ENCODE measurements around the gene DDAH1. TPM values are rescaled to one million over a fixed set of nuclear protein-coding genes. Genes with fewer than 3 reads are reported as not detected.

The DDAH1 gene
- total and polyA plus RNA-seq, 2 donors (not counting 3 experiments of a cell fraction or from before 2014, with no cell fraction given): 44.0 to 75.2 TPM

DNA sequence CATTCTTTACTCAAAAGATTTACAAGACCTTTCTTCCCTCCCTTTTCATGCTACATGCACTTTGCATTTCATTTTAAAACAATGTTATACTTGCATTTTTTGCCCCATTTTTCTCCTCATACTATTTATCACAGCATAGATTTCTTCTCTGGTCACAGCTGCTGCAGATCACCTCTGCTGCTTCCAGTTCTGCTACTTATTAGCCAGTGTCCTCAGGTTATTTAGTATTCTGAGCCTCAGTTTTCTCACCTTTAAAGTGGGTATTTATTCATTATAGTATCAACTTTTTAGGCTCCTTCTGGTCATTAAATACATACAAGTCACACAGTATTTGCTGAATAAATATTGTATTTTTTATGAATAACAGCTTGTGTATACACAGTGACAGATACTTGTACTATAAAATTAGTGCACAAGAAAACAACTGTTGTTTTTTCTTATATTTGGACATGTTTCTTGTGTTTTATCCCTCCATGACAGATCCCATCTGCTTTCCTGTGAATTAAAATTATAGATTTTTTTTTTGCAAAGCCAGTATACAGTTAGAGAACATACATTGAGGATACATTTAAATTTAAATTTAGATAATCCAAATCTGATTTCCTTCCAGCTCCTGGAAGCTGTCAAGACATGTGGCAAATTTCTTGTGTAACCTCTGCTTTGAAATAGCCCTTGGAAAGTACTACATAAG, 103.2 kb downstream of the DDAH1 start:
- no peak overlapping the region for H3K4me3 ChIP-seq (replicated peaks in 1 of 3; ENCODE audit: insufficient read depth in 1 of 3, low read depth in 1 of 3, low read length in 3 of 3)
- H2AFZ ChIP-seq (ENCODE audit: low read depth, low read length): no peak overlapping the region
- POLR2A ChIA-PET: no interaction called here
- H3K27me3 ChIP-seq (ENCODE audit: control insufficient read depth in 2 of 2, insufficient read depth in 2 of 2, low read length in 2 of 2): no peaks in the 10 kb centered on the region
- peaks cover 35% of the 10 kb centered on the region for H3K4me1 ChIP-seq (ENCODE audit: control insufficient read depth, extremely low read depth, insufficient read depth, low read length)
- TF ChIP-seq JUN (IDR thresholded peaks at IDR 0.05; ENCODE audit: borderline replicate concordance, insufficient read depth, insufficient read length, low read depth) (no peak), GATA2 (IDR thresholded peaks at IDR 0.05; ENCODE audit: insufficient read depth, insufficient read length, low read depth, low read length) (no peak), EZH2 (IDR thresholded peaks at IDR 0.05; ENCODE audit: borderline replicate concordance, low read depth, low read length, severe bottlenecking) (no peak), POLR2A (IDR thresholded peaks at IDR 0.05; ENCODE audit: low read depth, low read length) (no peak), FOS (IDR thresholded peaks at IDR 0.05; ENCODE audit: borderline replicate concordance, insufficient read depth, low read length) (no peak), POLR2AphosphoS5 (IDR thresholded peaks at IDR 0.05; ENCODE audit: insufficient read depth, low read depth, low read length) (no peak), MYC (IDR thresholded peaks at IDR 0.05; ENCODE audit: low read depth, low read length) (no peak)
- TF ChIP-seq, protein P1, sequence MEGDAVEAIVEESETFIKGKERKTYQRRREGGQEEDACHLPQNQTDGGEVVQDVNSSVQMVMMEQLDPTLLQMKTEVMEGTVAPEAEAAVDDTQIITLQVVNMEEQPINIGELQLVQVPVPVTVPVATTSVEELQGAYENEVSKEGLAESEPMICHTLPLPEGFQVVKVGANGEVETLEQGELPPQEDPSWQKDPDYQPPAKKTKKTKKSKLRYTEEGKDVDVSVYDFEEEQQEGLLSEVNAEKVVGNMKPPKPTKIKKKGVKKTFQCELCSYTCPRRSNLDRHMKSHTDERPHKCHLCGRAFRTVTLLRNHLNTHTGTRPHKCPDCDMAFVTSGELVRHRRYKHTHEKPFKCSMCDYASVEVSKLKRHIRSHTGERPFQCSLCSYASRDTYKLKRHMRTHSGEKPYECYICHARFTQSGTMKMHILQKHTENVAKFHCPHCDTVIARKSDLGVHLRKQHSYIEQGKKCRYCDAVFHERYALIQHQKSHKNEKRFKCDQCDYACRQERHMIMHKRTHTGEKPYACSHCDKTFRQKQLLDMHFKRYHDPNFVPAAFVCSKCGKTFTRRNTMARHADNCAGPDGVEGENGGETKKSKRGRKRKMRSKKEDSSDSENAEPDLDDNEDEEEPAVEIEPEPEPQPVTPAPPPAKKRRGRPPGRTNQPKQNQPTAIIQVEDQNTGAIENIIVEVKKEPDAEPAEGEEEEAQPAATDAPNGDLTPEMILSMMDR (IDR thresholded peaks at IDR 0.05; ENCODE audit: extremely low read depth in 1 of 2, insufficient read depth in 1 of 2, low read depth in 1 of 2, low read length in 2 of 2): no peak
- TF ChIP-seq, protein P2, sequence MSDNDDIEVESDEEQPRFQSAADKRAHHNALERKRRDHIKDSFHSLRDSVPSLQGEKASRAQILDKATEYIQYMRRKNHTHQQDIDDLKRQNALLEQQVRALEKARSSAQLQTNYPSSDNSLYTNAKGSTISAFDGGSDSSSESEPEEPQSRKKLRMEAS (IDR thresholded peaks at IDR 0.05; ENCODE audit: insufficient read depth, insufficient read length): no peak
- no peak overlapping the region for H3K9ac ChIP-seq (replicated peaks; ENCODE audit: extremely low read depth, insufficient read depth, low read length)
- no peak overlapping the region for H3K4me2 ChIP-seq (ENCODE audit: insufficient read depth, low read length)
- BruUV-seq (replicated peaks): no TSS peak
- peaks cover 32% of the 10 kb centered on the region for H3K79me2 ChIP-seq (ENCODE audit: control insufficient read depth, insufficient read depth, low read length)
- no peaks in the 10 kb centered on the region for H3K9me3 ChIP-seq (replicated peaks; ENCODE audit: control insufficient read depth, insufficient read depth, low read length)
- DNase-seq (ENCODE audit: low read depth, low spot score) (no peak), FAIRE-seq (no peak)
- dilution Hi-C loops (cut with MboI; ENCODE audit: extremely low pct_ligation_motif_present, low sequenced_read_pairs): no loop called here
- H3K9me1 ChIP-seq (replicated peaks; ENCODE audit: control insufficient read depth, extremely low read depth, insufficient read depth, low read length): no peaks in the 10 kb centered on the region
- CTCF ChIA-PET: interaction anchor here (1.1 to 1.6 kb wide), 3 partner anchors 9 to 32 kb away, joined by 3 to 5 read pairs (median 5); no protein-coding TSS in a partner anchor
- no peak overlapping the region for H3K27ac ChIP-seq (ENCODE audit: insufficient read depth, low read depth, low read length)
- intact Hi-C loops (cut with micrococcal nuclease): loop anchor here (5.0 kb wide), 1 partner anchor 36 kb away; no protein-coding TSS in a partner anchor
- H3K36me3 ChIP-seq (ENCODE audit: control insufficient read depth in 2 of 2, extremely low read depth in 1 of 2, insufficient read depth in 2 of 2, low read length in 2 of 2): peaks cover 0 to 5% of the 10 kb centered on the region in 2 experiments
- H4K20me1 ChIP-seq (replicated peaks; ENCODE audit: control insufficient read depth, extremely low read depth, insufficient read depth, low read length): no peaks in the 10 kb centered on the region
